ENCODE data around the gene PLA2G7.

GRCh38 chr6:46734867-46735719, at the start of gene PLA2G7:
- TF ChIP-seq, protein P1, sequence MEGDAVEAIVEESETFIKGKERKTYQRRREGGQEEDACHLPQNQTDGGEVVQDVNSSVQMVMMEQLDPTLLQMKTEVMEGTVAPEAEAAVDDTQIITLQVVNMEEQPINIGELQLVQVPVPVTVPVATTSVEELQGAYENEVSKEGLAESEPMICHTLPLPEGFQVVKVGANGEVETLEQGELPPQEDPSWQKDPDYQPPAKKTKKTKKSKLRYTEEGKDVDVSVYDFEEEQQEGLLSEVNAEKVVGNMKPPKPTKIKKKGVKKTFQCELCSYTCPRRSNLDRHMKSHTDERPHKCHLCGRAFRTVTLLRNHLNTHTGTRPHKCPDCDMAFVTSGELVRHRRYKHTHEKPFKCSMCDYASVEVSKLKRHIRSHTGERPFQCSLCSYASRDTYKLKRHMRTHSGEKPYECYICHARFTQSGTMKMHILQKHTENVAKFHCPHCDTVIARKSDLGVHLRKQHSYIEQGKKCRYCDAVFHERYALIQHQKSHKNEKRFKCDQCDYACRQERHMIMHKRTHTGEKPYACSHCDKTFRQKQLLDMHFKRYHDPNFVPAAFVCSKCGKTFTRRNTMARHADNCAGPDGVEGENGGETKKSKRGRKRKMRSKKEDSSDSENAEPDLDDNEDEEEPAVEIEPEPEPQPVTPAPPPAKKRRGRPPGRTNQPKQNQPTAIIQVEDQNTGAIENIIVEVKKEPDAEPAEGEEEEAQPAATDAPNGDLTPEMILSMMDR (IDR thresholded peaks at IDR 0.05), result no peak
- TF ChIP-seq EZH2 (IDR thresholded peaks at IDR 0.05; ENCODE audit: borderline replicate concordance, insufficient read depth, low read depth, low read length, poor library complexity, severe bottlenecking), result no peak

Data from B cell (primary cell).